Upper lobe of right lung (tissue), 1 donor: Measurements from ENCODE around the gene HS3ST3B1. TPM values are rescaled to one million over a fixed set of nuclear protein-coding genes. Genes with fewer than 3 reads are reported as not detected.

Experiments
- ATAC-seq: fragments of 200-7000 bp; cut with Tn5 transposase; one replicate; pipeline ENCODE4 v1.9.1; 2020; ENCODE audit warnings: mild to moderate bottlenecking, moderate library complexity
- DNase-seq: peaks from one replicate; pipeline ENCODE4 v3.0.0-alpha.2; 2020
- H3K27ac ChIP-seq: fragments of 200-600 bp; one replicate; pipeline ENCODE4 v1.8.0; 2022
- H3K27me3 ChIP-seq: fragments of 200-600 bp; one replicate; pipeline ENCODE4 v1.8.0; 2022; ENCODE audit warnings: mild to moderate bottlenecking
- H3K36me3 ChIP-seq: fragments of 200-600 bp; one replicate; pipeline ENCODE4 v1.8.0; 2022
- H3K4me1 ChIP-seq: fragments of 200-600 bp; one replicate; pipeline ENCODE4 v1.8.0; 2022
- H3K4me3 ChIP-seq: fragments of 200-600 bp; one replicate; pipeline ENCODE4 v1.8.0; 2022; ENCODE audit warnings: mild to moderate bottlenecking
- H3K9me3 ChIP-seq: fragments of 200-600 bp; one replicate; pipeline ENCODE4 v1.8.0; 2022
- intact Hi-C: fragments of 100-400 bp; cut with DNase I; formaldehyde crosslinking; loops from one replicate; pipeline ENCODE4 v1.11.0; 2022
- total RNA-seq: library from RNA; stranded (reverse); fragmentation: NEBNext Ultra II Directional; extraction: Animal tissue kit (Norgen Biotek cat#: 25700); gene quantifications from one replicate; pipeline ENCODE4 v1.2.1, GENCODE V29; 2021
- TF ChIP-seq, protein P1 (sequence below): fragments of 200-600 bp; IDR thresholded peaks from one replicate; pipeline ENCODE4 v1.8.0; 2022; ENCODE audit warnings: antibody characterized with exemption
- donor health status: DM: no; HTN: yes; CAD: no; lungs with severe emphysema.

HS3ST3B1 gene
- total RNA-seq, 1 donor from 2014 or later: 2.7 TPM

DNA sequence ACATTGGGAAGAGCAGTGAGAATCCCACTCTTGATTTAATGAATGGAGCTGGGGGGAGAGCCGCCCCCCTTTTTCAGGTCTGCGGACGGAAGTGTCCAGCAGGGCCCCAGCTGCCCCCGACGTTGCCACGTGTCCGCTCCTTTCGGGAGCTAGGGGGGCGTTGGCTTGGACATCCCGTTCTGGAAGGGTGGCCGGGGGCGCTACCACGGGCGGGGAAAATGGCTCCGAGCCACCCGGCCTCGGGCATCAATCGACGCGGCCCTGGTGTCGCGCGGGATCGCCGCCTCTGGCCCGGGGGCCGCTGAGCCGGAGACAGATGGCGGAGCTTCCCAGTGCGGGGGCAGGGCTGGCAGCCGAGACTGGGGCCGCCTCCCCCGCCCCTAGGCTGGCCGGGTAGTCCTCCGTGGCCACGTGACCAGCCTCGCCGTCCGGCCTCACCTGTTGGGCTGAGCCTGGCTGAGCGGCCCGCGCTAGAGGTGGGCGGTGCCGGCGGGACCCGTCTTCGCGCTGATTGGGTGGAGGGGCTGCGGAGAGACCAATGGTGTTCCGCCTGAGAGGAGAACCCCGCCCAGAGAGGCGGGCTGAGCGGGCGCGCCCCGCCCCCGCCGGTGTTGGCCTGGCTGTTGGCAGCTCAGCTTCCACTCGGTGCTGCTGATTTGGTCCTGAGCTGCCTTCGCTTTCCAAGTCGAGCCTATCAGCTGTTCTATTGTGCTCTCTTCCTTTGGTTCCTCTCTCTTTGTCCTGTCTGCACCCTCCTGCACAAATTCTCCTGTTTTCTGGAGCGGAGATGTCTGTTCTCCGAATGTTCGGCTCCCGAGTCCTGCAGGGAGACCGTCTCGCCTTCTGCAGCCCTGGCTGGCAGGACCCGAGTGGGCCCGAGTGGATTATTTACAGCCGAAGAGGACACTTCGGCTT lies 8.3 kb downstream of the HS3ST3B1 start:
- DNase-seq (peak; percentile 93), ATAC-seq (peak; percentile 99)
- no peaks in the 10 kb centered on the region for H3K36me3 ChIP-seq
- H3K9me3 ChIP-seq: no peaks in the 10 kb centered on the region
- peaks cover 48% of the 10 kb centered on the region for H3K27me3 ChIP-seq
- intact Hi-C loops: no loop called here
- H3K4me3 ChIP-seq: peak overlapping the region; percentile 48
- TF ChIP-seq, protein P1, sequence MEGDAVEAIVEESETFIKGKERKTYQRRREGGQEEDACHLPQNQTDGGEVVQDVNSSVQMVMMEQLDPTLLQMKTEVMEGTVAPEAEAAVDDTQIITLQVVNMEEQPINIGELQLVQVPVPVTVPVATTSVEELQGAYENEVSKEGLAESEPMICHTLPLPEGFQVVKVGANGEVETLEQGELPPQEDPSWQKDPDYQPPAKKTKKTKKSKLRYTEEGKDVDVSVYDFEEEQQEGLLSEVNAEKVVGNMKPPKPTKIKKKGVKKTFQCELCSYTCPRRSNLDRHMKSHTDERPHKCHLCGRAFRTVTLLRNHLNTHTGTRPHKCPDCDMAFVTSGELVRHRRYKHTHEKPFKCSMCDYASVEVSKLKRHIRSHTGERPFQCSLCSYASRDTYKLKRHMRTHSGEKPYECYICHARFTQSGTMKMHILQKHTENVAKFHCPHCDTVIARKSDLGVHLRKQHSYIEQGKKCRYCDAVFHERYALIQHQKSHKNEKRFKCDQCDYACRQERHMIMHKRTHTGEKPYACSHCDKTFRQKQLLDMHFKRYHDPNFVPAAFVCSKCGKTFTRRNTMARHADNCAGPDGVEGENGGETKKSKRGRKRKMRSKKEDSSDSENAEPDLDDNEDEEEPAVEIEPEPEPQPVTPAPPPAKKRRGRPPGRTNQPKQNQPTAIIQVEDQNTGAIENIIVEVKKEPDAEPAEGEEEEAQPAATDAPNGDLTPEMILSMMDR: no peak
- peaks cover 7% of the 10 kb centered on the region for H3K4me1 ChIP-seq
- H3K27ac ChIP-seq: no peak overlapping the region

DNA sequence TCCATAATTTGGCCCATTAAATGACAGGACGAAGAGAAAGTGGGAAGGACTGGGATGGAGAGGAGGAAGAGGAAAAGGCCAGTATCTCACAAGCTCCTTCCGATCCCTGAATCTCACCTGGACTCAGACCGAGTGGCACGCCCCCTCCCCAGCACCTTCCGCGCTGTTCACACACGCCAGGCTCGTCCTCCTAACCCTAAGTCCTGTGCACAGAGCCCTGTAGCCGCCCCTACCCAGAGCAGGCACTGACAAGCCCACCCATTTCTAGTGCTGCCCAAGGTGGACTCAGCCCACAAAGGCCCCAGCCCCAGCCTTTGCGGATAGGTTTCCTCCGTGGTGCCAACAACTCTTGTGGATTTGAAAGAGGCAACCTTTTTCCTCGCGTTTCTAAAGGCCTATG lies 9.2 kb downstream of the HS3ST3B1 start:
- no peaks in the 10 kb centered on the region for H3K36me3 ChIP-seq
- intact Hi-C loops: no loop called here
- H3K4me1 ChIP-seq: peaks cover 7% of the 10 kb centered on the region
- H3K27me3 ChIP-seq: peaks cover 41% of the 10 kb centered on the region
- DNase-seq (no peak), ATAC-seq (no peak)
- TF ChIP-seq, protein P1: no peak
- no peak overlapping the region for H3K27ac ChIP-seq
- no peaks in the 10 kb centered on the region for H3K9me3 ChIP-seq
- H3K4me3 ChIP-seq: no peak overlapping the region

DNA sequence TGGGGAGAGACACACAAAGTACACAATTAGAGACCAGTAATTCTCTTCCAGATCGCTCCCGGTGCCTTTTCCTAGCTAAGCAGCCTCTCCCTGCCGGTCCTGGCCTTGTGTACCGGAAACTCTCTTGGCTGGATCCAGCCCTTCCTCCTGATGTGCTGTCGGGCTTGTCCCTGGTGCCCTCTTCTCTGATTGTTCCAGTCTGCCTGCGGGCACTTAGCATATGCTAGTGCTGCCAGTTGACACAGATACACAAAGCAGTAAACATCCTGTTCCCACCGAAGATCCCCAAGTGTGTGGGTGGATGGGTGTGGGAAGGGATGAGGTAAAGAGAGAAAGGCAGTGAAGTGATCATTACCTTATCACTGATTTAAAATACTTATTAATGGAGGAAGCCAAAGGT lies 9.7 kb downstream of the HS3ST3B1 start:
- no peaks in the 10 kb centered on the region for H3K9me3 ChIP-seq
- ATAC-seq: no peak
- H3K27ac ChIP-seq: no peak overlapping the region
- TF ChIP-seq, protein P1: no peak
- H3K4me3 ChIP-seq: no peak overlapping the region
- intact Hi-C loops: no loop called here
- no peak for DNase-seq
- H3K27me3 ChIP-seq: peaks cover 36% of the 10 kb centered on the region
- peaks cover 7% of the 10 kb centered on the region for H3K4me1 ChIP-seq
- H3K36me3 ChIP-seq: no peaks in the 10 kb centered on the region

DNA sequence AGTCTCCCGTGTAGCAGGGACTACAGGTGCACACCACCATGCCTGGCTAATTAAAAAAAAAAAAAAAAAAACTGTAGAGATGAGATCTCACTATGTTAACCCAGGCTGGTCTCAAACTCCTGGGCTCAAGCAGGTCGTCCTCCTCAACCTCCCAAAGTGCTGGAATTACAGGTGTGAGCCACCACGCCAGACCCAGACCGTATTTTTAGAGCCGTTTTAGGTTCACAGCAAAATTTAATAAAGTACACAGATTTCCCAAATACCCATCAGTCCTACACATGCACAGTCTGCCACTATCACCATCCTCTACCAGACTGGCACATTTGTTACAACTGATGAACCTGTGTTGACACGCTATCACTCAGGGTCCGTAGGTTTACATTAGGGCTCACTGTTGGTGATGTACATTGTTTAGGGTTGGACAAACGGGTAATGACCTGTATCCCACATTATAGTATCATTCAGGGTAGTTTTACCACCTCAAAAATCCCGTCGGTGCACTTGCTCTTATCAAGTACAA lies 10.4 kb downstream of the HS3ST3B1 start:
- DNase-seq: no peak
- H3K27me3 ChIP-seq: peaks cover 29% of the 10 kb centered on the region
- intact Hi-C loops: no loop called here
- ATAC-seq: no peak
- H3K27ac ChIP-seq: no peak overlapping the region
- no peak overlapping the region for H3K4me3 ChIP-seq
- no peaks in the 10 kb centered on the region for H3K36me3 ChIP-seq
- H3K9me3 ChIP-seq: no peaks in the 10 kb centered on the region
- TF ChIP-seq, protein P1: no peak
- H3K4me1 ChIP-seq: peaks cover 7% of the 10 kb centered on the region

DNA sequence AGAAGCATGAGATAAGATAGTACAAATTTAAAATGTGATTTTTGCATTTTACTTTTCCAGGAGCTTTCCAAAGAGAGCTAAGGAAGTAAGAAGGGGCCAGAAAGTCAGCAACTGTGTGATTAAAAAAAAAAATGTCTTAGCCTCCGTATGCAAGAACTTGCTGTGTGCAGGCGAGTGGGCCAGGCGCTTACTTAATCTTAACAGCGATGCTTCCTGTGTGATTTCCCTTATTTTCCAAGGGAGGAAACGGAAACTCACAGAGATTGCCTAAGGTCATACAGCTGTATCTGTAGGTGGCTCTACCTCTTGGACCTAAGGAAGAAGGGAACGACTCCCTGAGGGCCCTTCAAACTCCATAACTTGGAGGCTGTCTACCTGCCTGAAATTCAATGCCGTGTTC lies 11.1 kb downstream of the HS3ST3B1 start:
- intact Hi-C loops: no loop called here
- DNase-seq: no peak

More for the DNA sequence above, 11.1 kb downstream of the HS3ST3B1 start:
- H3K27ac ChIP-seq: no peak overlapping the region
- ATAC-seq: peak; percentile 11
- no peaks in the 10 kb centered on the region for H3K36me3 ChIP-seq
- TF ChIP-seq, protein P1: no peak
- H3K9me3 ChIP-seq: no peaks in the 10 kb centered on the region
- H3K4me1 ChIP-seq: peaks cover 7% of the 10 kb centered on the region
- H3K4me3 ChIP-seq: no peak overlapping the region
- peaks cover 22% of the 10 kb centered on the region for H3K27me3 ChIP-seq
